ENCODE data around the gene NSF.
"Not testable (repeated sequence)": the region's sequence is repeated elsewhere in the genome, so short reads cannot be mapped to it uniquely, and the experiment has no call there.

The NSF gene

DNA sequence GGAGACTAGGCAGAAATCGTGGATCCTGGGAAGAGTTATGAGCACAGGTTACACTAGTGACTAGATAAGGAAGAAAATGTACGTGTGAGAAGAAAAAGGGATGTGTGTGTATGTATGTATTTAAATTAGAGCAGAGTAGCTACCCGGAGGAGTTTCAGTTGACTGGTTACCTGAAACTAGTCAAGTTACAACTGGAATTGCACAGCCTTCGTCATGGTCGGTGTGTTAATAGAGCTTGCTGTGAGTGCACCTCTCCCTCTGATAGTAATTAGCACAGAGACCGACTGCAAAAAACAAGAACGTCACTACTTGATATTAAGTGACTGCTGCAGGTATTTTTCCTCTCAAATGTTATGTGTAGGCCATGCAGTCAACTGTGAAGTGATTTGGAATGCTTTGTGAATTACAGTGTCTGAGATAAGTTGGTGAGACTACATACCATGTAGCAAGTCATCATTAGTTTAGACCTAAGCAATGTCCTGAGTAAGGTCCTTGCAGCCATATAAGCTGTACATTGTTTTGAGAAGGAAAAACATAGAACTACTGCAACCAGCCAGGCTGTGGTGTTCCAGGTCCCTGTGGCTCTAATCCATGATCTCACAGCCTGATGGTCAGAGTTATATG lies 132.3 kb downstream of the NSF start:
- DNase-seq, result no peak

DNA sequence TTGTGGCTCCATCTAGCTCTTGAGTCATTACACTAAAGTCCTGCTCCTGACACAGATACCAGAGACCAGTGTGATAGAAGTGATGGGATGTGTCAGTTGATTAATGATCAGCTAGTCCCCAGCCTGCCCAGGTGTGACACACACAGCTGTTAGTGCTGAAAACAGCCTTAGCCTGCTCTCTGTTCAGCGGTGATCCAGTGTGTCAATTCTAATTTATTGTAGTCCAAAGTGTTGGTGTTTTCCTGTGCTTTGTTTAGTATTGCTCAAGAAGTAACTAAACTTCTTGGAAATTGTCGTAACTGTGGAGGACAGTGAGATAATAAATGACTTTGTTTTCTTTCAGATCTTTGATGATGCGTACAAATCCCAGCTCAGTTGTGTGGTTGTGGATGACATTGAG lies 135.7 kb downstream of the NSF start:
- DNase-seq, result no peak

DNA sequence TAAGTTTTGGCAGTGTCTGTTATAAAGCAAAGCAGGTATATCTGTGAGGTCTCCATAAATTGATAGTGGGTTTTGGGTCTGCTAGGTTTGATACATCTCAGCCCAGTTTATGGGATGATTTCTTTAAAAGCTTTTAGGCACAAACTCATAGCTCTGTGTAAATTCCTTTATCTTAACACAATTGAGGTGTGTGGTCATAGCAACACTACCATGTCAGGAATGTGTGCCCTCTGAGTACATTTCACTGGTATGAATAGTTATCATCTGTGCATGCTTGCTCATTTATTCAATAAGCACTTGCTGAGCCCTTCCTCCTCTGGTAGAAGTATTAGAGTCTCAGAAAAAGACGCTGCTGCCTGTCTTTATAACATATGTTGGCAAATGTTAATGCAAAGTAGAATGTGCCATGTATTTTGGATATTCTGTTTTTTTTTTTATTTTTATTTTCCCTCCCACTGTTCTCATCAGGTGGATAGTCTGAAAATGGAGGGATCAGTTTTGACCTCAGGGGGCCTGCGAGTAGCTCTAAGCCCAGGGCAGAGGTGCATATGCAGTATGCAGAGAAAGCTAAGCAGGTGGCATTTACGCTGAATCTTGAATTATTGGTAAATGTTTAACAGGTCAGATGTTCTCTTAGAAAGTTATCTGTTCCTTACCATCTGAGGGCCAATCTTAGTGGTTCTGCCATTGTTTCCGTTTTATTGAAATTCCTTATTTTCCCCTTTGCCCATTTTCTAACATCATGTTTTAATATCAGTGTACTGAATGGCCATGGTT lies 137.3 kb downstream of the NSF start:
- no peak for DNase-seq

DNA sequence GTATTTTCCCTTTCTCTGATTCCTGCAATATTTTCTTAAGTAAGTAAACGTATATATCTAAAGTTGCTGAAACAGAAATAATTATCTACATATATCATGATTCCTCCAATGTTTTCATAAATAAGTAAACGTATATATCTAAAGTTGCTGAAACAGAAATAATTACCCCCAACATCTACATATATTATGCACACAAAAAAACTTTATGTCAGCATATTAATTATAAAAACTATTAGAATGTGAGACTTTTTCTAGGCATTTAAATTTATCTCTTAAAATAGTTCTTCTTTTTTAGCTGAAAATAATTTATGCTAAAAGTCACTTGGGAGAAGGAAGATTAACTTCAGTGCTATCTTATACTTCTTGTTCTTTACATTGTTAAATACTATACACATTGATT lies 139.6 kb downstream of the NSF start:
- DNase-seq, result no peak

DNA sequence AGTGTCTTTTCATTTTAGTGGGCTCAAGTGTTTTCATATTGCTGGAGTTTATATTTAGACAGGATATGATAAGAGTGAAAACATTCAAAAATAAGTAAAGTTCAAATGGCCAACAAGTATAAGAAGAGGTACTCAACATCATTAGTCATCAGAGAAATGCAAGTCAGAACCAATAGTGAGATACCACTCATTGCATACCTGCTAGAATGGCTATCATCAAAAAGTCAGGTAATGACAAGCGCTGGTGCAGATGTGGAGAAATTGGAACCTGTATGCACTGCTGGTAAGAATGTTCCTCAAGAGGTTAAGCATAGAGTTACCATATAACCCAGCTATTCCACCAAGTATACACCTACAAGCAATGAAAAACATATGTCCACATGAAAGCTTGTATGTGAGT lies 140.2 kb downstream of the NSF start:
- no peak for DNase-seq

DNA sequence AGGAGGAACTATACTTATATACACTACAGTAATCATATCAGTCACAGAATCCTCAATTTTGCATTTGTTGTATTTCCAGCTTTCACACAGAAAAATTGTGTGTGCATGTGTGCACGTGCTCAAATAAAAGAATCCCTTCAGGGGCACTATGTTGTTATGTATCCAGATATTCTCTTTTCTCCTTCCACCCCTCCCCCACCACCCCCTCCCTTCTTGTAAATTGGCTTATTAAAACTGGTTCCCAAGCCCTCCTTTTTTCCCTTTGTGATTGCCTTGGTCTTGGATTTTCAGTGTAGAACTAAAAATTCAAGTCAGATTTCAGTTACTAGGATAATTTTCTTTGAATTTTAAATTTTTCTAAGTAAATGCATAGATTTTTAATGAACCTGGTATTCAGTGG lies 141.7 kb downstream of the NSF start:
- DNase-seq, result no peak

DNA sequence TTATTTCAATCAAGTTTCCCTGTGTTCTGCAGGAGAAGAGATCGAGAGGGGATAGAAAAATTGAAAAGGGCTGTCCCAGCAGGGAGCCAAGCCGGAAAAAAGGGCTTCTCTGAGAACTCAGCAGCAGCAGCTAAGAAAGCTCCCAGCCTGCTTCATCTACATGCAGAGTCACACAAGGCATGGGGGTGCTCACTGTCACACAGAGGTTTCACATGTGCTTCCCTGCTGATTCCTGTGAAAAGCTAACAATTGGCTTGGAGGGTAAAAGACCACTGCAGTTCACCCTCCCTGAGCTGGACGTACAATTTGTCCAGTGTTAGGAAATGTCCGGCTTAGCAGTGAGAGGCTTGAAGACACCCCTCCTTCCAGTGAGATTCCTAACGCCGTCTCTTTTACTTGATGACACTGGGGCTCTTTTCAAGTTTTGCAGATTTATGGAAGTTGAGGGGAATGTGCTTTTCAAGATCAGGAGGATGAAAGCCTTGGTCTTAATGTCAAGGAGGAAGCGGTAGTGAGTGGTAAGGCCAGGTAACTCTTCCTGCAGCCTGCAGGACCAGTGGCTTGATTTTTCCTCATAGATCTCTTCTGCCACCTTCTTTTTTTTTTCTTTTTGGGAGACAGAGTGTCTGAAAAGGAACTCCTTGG lies 142.4 kb downstream of the NSF start:
- no peak for DNase-seq

DNA sequence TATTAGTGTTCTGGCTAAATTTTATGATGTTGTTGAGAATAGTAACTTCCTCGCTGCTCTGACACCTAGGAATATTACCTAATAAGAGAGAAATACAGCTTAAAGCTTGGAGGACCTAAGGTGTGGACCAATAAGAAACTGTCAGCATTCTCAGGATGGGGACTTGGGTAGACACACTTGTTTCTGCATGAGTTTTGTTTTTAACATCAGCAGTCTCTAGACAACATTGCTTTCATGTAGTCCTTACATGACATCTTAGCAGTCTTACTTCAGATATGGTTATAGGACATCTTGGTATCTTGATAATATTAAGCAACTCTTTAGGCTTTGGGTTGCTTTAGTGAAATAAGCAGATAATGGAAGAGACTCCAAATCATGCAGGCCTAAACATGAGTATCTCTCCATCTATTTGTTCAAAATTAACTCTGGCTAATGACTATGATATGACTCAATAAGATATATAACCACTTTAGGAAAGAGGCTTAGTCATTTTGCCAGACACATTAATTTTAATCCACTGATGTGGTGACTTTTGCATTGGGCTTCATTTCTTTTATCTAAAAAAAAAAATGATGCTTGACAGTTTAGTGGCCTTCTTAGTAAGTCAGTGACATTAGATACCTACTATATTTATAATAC lies 143.5 kb downstream of the NSF start:
- DNase-seq, result no peak

DNA sequence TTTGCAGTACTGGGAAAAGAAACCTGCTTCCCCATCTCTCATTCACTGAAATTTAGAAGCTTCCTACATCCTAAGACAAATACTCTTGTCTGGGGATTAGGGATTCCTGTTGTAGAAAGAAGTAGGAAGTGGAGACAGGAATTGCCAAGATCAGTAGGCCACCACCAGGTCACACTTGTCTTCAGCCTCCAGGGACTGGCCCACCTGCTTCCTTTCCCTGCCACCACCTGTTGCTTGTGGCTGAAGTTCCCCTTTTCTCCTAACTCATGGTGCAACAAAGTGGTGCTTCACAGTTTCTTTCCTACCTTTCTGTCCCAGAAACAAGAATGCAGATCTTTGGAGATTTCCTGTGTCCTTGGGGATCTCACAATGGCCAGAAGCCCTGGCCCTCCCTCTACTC lies 145.6 kb downstream of the NSF start:
- no peak for DNase-seq

DNA sequence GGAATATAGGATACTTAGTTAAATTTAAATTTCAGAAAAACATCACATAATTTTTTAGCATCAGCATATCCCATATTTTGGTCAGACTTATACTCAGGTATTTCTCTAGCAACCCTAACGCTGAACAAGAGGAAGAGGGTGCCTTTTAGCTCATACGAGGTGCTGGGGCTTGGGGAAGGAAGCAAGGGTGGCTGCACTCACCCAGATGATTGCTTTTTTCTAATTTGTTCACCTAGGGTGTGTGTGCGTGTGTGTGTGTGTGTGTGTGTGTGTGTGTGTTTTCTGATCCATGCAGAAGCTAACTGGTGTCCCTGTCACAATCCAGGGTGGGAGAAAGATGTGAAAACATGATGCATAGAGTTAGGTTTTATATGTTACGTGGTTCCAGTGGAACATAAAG lies 146.9 kb downstream of the NSF start:
- DNase-seq, result no peak

DNA sequence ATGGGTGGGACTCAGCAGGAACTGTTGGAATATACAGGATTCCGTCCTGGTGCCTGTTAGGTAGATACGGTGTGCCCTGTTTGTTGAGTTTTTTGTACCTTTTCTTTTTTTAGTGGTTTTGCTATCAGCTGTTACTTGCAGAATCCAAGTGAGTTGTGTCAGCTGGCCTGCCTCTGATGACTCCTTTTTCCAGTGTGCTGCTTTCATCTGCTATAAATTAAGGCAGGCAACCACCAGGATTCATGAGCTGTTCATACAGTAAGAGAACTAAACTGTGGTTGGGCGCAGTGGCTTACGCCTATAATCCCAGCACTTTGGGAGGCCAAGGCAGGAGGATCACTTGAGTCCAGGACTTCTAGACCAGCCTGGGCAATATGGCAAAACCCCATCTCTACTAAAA lies 148.1 kb downstream of the NSF start:
- DNase-seq, result no peak

DNA sequence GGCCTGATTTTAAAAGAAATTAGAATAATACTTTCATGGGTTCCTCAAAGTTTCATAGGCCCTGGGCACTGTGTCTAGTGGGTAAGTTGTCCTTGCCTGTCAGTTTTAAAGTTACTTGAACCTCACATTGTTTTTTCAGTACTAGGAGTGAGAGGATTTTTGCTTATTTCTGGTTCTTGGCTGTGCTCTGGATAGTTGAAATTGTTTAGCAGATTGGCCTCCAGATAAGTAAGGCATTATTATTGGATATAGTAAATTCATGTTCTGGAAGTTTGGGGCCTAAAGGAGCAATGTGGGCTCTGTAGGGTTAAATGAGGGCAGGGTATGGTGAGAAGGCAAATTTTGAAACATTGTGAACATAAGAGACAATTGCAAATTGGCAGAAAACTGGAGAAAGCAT lies 149.5 kb downstream of the NSF start:
- no peak for DNase-seq

DNA sequence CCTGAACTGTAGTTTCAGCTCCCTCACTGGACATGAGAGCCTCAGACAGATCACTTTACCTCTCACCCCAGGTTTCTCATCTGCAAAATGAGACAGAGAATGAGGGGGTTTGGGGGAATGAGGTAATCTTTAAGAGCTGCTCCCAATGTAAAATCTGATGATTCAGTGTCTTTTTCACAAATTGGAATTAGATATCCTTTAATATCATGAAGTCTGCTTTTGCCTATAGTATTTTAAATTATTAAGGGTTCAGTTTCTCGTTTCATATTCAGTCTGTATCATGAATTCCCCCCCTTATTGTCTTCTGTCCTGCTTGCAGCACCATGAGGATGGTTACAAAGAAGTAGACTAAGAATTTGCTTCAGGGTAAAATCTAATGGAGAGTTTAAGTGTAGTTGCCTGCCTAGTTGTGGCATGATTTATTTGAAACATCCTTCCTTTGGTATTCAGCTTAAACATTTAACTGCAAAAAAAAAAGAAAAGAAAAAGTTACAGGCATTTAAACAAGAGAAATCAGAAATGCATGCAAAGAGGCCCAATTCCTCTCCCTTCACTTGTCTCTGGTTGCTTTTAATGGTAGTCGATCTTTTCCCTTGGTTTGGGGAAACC lies 150.8 kb downstream of the NSF start:
- DNase-seq, result no peak

DNA sequence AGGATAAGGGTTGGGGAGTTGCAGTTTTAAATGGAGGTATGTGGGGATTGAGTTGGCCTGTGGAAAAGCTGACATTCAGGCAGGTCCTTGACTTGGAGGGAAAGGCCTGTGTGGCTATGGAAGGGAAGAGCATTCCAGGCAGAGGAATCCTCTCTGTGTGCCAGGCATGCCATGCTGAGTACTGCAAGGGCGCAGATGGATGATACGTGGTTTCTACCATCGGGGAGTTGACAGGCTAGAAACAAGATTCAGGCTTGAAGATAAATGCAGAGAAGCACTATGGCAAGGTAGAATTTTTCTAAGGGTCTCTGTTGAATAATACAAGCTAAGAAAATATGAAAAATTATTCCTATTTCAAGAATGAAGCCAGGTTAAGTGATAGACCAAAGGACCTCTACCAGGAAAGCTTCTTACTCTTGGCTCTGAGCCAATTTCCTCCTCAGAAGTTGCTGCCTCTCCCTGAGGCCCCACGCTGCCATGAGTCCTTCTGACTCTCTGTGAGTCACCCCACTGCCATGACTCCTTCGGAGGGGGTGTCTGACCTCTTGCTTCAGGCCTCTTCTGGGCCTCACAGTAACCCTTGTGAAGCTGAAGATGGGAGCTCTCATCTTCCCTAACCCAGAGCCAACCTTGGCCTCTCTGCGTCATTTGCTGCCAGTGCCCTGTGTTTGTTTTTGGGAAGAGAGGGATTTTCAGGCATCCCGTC lies 152.2 kb downstream of the NSF start:
- DNase-seq, result no peak

DNA sequence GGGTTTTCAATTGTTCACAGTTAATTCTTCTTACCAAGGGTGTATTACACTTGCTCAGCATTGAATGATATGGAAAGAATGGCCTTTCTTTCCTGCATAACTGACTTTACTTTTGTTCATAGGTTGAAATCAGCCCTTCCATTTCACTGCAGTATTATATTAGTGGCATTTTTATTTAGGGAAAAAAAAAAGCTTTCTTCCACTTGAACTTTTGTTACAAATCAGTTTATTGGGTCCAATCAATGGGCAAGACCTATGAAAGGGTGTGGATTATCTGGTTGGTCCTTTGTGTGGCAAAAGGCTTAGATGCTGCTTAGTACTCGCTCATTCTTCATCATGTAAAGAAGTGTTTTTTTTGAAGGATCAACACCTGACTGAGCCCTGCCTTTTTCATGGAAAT lies 154.0 kb downstream of the NSF start:
- no peak for DNase-seq

DNA sequence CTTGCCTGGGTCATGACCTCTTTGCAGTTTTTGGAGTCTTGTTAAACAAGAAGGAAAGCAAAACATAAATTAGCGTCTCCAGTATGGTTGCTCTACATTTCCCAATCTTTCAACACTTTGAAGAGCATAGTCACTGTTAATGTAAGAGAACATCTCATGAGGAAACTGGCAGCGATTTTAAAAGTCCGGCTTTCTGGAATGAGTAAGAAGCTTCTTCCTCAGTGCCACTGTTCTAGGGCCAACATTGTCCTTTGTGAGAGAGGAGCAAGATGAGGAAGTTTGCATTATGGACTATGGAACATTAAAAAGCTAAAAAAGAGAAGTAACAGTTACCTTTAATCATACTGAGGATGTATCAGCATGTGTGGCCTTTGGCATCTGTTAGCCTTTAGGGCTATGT lies 154.9 kb downstream of the NSF start:
- DNase-seq, result no peak

DNA sequence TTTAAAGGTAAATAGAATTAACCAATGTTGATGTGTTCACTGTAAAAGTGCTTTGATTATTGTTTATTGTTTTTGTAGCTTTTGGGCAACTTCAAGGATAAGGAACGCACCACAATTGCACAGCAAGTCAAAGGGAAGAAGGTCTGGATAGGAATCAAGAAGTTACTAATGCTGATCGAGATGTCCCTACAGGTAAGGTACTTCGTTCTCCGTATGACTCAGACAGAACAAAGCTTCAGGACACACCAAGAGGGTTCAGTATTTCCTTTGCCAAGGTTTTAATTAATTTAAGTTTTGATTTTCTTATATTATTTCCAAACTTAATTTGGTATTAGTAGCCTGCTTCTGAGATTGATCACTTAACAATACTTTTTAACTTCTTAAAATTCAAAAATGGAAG lies 161.0 kb downstream of the NSF start:
- DNase-seq, result no peak

DNA sequence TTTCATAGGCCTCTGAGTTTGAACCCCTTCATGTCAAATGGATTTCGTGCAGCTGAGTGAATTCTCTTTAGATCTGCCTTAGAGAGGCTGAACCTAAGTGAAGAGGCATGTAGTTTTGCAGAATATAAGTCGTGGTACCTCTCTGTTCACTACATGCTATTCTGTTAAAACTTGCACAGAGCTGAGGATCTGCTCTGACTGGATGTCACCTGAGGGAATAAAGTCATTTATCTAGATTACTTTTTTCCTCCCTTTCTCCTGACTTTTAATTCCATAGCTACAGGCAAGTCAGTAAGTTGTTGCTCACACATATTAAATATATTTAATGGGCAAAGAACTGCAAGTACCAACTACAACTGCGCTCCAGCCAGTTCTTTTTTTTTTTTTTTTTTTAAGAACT lies 163.3 kb downstream of the NSF start:
- no peak for DNase-seq

DNA sequence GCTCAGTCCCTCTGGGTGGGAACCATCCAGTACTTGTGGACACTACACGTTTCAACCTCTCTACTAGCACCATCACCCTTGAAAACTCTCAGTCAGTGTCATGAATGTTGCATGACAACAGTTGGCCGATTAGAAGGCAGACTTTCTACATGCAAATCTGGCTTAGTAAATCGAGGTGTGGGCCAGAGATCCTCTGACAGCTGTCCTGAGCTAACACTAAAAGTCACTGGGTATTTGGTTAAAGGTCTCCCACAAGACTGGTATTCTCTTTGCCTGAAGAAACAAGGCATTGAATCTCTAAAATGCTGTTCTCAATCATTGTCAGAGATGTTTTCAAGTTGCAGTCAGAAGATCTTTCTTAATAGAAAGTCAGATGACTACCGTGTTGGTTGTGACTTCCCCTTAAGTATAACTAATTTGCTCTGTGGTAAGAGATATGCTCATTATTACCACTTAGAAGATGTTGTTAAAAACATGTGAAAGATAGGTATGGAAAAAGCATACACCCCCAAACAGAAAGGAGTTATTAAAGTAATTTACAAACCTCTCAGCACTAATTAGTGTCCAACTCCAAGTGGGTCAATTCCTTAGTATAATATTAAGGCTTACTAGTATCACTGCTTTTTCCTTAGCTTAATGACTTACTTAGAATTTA lies 165.7 kb downstream of the NSF start:
- no peak for DNase-seq

DNA sequence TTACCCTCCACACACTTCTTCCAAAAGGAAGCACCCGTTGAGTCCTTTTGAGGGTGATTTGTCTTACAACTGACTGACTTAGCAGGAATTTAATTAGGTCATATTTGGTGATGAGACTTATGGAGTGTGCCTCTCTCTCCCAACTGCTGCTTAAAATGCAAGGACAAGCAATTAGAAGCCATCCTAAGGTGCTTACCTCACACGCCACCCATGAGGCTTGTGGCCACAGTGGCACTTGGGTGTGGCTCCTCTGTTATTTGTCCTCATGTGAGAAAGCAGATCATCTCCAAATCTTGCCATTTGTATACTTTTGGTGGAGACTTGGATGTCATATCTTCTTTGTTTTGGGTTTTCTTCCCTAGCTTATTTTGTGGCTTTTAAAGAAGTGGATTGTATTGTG lies 166.4 kb downstream of the NSF start:
- no peak for DNase-seq

DNA sequence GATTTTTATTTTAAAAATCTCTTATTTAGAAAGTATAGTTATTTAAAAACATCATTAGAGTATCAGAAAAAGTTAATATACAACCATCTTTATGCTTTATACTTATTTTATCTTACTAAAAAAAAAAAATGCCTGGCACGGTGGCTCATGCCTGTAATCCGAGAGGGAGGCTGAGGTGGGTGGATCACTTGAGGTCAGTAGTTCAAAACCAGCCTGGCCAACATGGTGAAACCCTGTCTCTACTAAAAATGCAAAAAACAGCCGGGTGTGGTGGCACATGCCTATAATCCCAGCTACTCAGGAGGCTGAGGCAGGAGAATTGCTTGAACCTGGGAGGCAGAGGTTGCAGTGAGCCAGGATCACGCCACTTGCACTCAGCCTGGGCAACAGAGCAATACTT lies 167.1 kb downstream of the NSF start:
- DNase-seq, result not testable (repeated sequence)

DNA sequence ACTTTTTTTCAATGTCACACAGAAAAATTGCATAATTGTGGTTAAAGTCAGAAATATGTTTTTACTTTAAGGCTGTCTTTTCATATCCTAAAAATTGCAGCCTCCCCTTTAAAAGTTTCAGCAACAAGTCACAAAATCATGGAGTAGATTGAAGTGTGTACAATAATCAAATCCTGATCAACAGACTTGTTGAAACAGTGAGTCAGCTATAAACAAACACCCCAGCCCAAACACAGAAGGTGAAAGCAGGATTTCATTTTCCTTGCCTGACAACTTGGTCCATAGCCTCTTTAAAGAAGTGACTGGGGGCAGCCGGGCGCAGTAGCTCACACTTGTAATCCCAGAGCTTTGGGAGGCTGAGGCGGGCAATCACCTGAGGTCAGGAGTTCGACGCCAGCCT lies 168.1 kb downstream of the NSF start:
- no peak for DNase-seq
